MCF 10A (cell line): ENCODE results near the gene SH3GL1. TPM values are rescaled to one million over a fixed set of nuclear protein-coding genes. Genes with fewer than 3 reads are reported as not detected.

Experiments used
- BruUV-seq: library from RNA; stranded (reverse); fragments of 400-500 nt; replicated peaks from 2 replicates; lab custom pipeline; 2021; lab: Mats Ljungman, UMichigan
- CTCF ChIA-PET: fragments of 300-600 bp; sonication (Branson Sonifier 250); formaldehyde crosslinking; extraction: SDS; loops from one replicate; lab custom pipeline; 2021; ENCODE audit warnings: antibody characterized with exemption, inconsistent platforms; lab: Yijun Ruan, JAX
- POLR2A ChIA-PET: fragments of 300-600, 350-650 bp; sonication (Branson Sonifier 250); formaldehyde crosslinking; extraction: SDS; loops from one replicate; lab custom pipeline; 2020; ENCODE audit warnings: antibody characterized with exemption, inconsistent platforms; lab: Yijun Ruan, JAX
- DNase-seq: peaks from one replicate; pipeline ENCODE4 v3.0.0-alpha.2; 2018; ENCODE audit not compliant: unreplicated experiment
- H3K27ac Mint-ChIP-seq: one replicate; pipeline ENCODE4 v1.8.0; 2022; ENCODE audit warnings: mild to moderate bottlenecking, low read depth, mixed read lengths; ENCODE audit not compliant: unreplicated experiment
- H3K27me3 Mint-ChIP-seq: one replicate; pipeline ENCODE4 v1.8.0; 2022; ENCODE audit warnings: mixed read lengths; ENCODE audit not compliant: insufficient read depth, unreplicated experiment
- H3K36me3 Mint-ChIP-seq: one replicate; pipeline ENCODE4 v1.8.0; 2022; ENCODE audit warnings: mild to moderate bottlenecking, moderate library complexity, mixed read lengths; ENCODE audit not compliant: insufficient read depth, unreplicated experiment
- H3K4me1 Mint-ChIP-seq: one replicate; pipeline ENCODE4 v1.8.0; 2022; ENCODE audit warnings: mixed read lengths; ENCODE audit not compliant: insufficient read depth, unreplicated experiment
- H3K4me3 Mint-ChIP-seq: one replicate; pipeline ENCODE4 v1.8.0; 2022; ENCODE audit warnings: mild to moderate bottlenecking, moderate library complexity, mixed read lengths; ENCODE audit not compliant: unreplicated experiment
- H3K9me3 Mint-ChIP-seq: one replicate; pipeline ENCODE4 v1.8.0; 2022; ENCODE audit warnings: mixed read lengths; ENCODE audit not compliant: unreplicated experiment
- intact Hi-C: fragments of 100-400 bp; cut with micrococcal nuclease; formaldehyde crosslinking; loops from 2 replicates; pipeline ENCODE4 v1.14.1; 2022
- total RNA-seq: library from RNA; stranded (reverse); gene quantifications from 2 replicates; pipeline ENCODE4 v1.2.3, GENCODE V29; 2022
- TF ChIP-seq, protein P1 (sequence below): fragments of 200-600 bp; IDR thresholded peaks from one replicate; pipeline ENCODE4 v1.8.0; 2022; ENCODE audit warnings: antibody characterized with exemption, mild to moderate bottlenecking; ENCODE audit not compliant: unreplicated experiment

Gene SH3GL1
- total RNA-seq, 1 experiment from 2014 or later = 106 TPM

DNA sequence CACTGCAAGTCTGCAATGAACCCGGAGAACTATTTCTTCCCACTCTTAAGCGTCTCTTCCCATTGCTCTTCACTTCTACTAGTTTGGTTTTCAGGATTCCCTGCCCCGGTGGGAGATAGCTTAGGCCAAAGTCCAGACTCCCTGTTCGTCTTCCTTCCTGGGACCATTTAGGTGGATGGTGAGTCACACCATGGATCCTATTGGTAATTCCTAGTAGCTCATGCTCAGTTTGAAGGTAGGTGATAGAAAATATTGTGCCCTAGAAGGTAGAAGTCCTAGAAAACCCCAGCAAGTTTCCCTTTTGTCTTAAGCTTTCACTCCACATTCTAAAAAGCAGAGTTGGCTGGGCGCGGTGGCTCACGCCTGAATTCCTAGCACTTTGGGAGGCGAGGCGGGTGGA, 15.9 kb upstream of the SH3GL1 start:
- H3K9me3 Mint-ChIP-seq = no peaks in the 10 kb centered on the region
- TF ChIP-seq, protein P1, sequence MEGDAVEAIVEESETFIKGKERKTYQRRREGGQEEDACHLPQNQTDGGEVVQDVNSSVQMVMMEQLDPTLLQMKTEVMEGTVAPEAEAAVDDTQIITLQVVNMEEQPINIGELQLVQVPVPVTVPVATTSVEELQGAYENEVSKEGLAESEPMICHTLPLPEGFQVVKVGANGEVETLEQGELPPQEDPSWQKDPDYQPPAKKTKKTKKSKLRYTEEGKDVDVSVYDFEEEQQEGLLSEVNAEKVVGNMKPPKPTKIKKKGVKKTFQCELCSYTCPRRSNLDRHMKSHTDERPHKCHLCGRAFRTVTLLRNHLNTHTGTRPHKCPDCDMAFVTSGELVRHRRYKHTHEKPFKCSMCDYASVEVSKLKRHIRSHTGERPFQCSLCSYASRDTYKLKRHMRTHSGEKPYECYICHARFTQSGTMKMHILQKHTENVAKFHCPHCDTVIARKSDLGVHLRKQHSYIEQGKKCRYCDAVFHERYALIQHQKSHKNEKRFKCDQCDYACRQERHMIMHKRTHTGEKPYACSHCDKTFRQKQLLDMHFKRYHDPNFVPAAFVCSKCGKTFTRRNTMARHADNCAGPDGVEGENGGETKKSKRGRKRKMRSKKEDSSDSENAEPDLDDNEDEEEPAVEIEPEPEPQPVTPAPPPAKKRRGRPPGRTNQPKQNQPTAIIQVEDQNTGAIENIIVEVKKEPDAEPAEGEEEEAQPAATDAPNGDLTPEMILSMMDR = no peak
- no peak overlapping the region for H3K4me3 Mint-ChIP-seq
- no peak overlapping the region for H3K27ac Mint-ChIP-seq
- DNase-seq = no peak
- H3K36me3 Mint-ChIP-seq = peaks cover 39% of the 10 kb centered on the region
- intact Hi-C loops = no loop called here
- no TSS peak for BruUV-seq
- POLR2A ChIA-PET = interaction anchor here (0.9 to 1.0 kb wide), 3 partner anchors 13 to 28 kb away, joined by 3 to 5 read pairs (median 4); no protein-coding TSS in a partner anchor
- CTCF ChIA-PET = interaction anchor here (0.7 to 1.6 kb wide), 2 partner anchors 16 to 45 kb away, joined by 4 to 6 read pairs; partner anchors contain the start of gene SH3GL1
- H3K27me3 Mint-ChIP-seq = no peaks in the 10 kb centered on the region
- H3K4me1 Mint-ChIP-seq = no peaks in the 10 kb centered on the region

DNA sequence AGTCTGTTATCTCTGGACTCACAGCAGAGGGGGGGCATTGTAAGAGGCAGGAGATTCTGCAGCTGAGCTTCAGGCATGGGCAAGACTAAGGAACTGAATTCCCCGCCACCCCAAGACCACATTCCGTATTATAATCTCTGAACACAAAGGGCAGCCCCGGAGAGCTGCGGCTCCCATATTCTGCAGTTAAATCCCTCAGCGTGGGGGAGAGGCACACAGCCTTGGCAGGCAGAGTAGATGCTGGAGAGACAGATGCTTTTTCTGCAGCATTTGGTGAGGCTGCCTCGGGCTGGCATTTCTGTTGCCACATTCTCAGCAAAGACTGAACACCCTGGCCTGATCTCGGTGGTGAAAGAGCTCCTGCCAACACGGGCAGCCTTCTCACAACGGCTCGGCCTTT, 15.0 kb upstream of the SH3GL1 start:
- Mint-ChIP-seq H3K27me3 (no peaks in the 10 kb centered on the region), H3K4me3 (no peak overlapping the region), H3K9me3 (no peaks in the 10 kb centered on the region), H3K27ac (no peak overlapping the region), H3K4me1 (no peaks in the 10 kb centered on the region), H3K36me3 (peaks cover 47% of the 10 kb centered on the region)
- CTCF ChIA-PET = interaction anchor here (0.7 to 1.6 kb wide), 3 partner anchors 13 to 46 kb away, joined by 4 to 7 read pairs (median 6); partner anchors contain the start of genes CHAF1A and SH3GL1
- intact Hi-C loops = no loop called here
- POLR2A ChIA-PET = interaction anchor here (0.7 to 1.7 kb wide), 3 partner anchors 9 to 41 kb away, joined by 3 to 5 read pairs (median 5); no protein-coding TSS in a partner anchor
- TF ChIP-seq, protein P1 = no peak
- BruUV-seq = no TSS peak
- DNase-seq = no peak

- TF ChIP-seq, protein P1 = no peak
- H3K27ac Mint-ChIP-seq = no peak overlapping the region
- peaks cover 42% of the 10 kb centered on the region for H3K36me3 Mint-ChIP-seq
- H3K9me3 Mint-ChIP-seq = no peaks in the 10 kb centered on the region
- no TSS peak for BruUV-seq
- intact Hi-C loops = no loop called here
- ChIA-PET POLR2A (interaction anchor here (0.6 to 1.7 kb wide), 3 partner anchors 35 to 51 kb away, joined by 3 to 5 read pairs (median 3); no protein-coding TSS in a partner anchor), CTCF (interaction anchor here (0.8 to 1.3 kb wide), 2 partner anchors 13 to 63 kb away, joined by 4 to 7 read pairs; partner anchors contain the start of gene CHAF1A)
- H3K4me1 Mint-ChIP-seq = no peaks in the 10 kb centered on the region
- H3K27me3 Mint-ChIP-seq = no peaks in the 10 kb centered on the region
- no peak for DNase-seq
- H3K4me3 Mint-ChIP-seq = no peak overlapping the region
These were observed 14.5 kb upstream of the SH3GL1 start for GRCh38 chr19:4414800-4415321.

- Mint-ChIP-seq H3K4me3 (no peak overlapping the region), H3K36me3 (peaks cover 42% of the 10 kb centered on the region), H3K27me3 (no peaks in the 10 kb centered on the region), H3K4me1 (no peaks in the 10 kb centered on the region), H3K9me3 (no peaks in the 10 kb centered on the region), H3K27ac (no peak overlapping the region)
- POLR2A ChIA-PET = interaction anchor here (0.6 to 1.7 kb wide), 4 partner anchors 12 to 52 kb away, joined by 3 to 5 read pairs (median 4); partner anchors contain the start of gene CHAF1A
- DNase-seq = peak; percentile 67
- intact Hi-C loops = no loop called here
- CTCF ChIA-PET = interaction anchor here (0.8 to 1.3 kb wide), 2 partner anchors 12 to 62 kb away, joined by 4 to 7 read pairs; partner anchors contain the start of gene CHAF1A
- no TSS peak for BruUV-seq
- TF ChIP-seq, protein P1 = no peak
These were observed 13.9 kb upstream of the SH3GL1 start for GRCh38 chr19:4414144-4414799.
